Iris pigment epithelial cell (primary cell): ENCODE data around the gene AUTS2.

Experiments used
- DNase-seq: peaks from one replicate; pipeline ENCODE4 v3.0.0-alpha.2; 2011; ENCODE audit warnings: low read depth

AUTS2 gene

DNA sequence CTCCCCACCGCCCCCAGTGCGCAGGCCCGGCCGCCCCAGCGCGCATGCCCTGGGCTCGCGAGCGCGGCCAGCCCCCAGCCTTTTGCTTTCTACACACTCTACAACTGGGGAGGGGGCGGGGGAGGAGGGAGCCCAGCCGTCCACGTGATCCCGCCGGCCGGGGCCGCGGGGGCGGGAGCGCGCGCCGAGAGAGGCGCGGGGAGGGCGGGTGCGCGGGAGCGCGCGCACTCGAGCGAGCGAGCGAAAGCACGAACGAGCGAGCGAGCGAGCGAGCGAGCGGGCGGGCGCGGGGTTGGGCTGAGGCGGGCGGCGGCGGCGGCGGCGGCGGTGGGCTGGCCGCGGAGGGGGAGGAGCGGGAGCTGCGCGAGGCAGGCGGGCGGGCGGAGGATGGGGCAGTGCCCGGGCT, at the start of gene AUTS2:
Gene AUTS2, plus strand, starts transcription at position 395 of the 406 bp plus-strand sequence. CDS start 1,179 bp downstream, outside the sequence.
- DNase-seq = peak; percentile 69

DNA sequence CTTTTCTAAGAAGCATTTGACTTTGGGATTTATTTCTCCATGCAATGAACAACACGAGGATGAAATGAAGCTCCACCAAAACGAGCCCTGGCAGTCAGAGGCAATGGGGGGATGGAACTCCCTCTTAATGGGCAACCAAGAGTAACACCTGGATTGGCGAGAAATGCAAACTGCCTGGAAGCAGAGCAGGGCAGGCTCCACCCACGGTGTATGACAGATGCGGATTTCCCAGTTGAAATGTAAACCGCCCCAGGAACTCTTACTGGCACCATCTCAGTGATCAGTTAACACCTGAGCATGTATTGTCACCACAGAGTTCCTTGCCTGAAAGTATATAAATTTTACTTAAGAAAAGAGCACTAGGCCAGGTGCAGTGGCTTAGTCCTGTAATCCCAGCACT, 47.3 kb upstream of the AUTS2 start:
- no peak for DNase-seq

GRCh38 chr7:69553190-69553589, 45.1 kb upstream of the AUTS2 start:
- no peak for DNase-seq

DNA sequence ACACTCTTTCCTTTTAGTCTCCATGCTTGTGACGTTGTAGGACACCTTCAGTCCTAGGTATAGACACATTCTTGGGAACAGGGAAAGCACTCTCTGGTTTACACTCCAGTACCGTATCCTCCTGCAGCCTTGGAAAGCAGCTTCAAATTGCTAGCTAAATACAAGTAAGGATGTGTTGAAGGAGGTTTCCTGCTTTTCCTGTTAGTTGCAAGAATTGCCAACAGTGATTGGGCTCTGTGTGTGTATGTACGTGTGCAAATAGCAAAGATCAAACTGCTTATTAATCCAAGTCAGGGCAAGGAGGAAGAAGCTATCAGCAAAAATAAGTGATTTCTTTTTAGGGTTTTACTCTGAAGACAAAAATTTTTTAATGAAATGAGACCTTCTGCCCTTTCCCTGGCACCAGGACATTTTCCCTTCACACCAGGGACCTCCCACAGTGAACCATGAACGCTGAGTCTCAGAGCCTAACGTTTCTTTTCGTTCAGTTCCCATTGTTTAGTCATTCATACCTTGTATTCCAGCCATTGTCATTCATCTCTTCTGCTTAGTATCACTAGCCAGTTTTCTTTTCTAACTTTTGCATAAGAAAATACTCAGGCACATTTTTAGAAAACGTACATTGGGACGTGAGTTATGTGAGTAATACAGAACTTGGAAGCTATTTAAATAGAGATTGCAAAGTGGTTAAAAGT, 36.9 kb upstream of the AUTS2 start:
- DNase-seq = no peak

GRCh38 chr7:69564454-69565417, 33.5 kb upstream of the AUTS2 start:
- DNase-seq = peak; percentile 22

DNA sequence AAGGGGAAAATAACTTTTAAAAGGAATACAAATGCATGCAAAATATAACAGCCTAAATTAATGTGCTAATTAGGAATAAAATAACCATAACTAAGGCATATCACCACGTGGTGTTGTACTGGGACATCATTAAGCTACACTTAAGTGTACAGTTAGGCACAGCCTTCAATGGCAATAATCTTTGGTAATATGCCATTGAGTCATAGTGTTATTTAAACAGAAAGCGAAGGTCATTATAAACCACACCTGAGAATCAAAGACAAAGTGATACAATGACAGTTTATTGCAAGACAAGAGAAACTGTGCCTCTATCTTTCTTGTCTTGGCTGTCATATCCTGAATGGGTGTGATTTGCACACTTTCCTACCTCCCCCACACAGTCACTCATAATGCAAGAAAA, 30.5 kb upstream of the AUTS2 start:
- no peak for DNase-seq

DNA sequence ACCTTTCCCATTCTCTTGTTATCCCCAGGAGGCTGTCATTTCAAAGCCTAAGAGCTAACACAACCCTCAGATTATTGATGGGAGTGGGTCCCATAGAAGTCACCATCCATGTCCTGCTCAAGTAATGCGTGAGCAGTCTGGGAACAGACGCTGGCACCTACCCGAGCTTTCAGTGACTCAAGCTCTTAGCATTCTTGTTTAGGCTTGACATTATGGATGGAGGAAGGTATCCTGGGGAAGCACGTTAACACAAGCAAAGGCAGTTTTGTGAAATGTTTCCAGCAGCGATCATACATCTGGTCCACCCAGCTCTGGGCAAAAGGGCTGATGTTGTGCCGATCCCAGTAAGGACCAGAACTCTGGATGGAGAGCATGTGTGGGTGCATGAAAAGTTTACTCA, 30.0 kb upstream of the AUTS2 start:
- DNase-seq = no peak

- no peak for DNase-seq
Observed at GRCh38 chr7:69575651-69576050, 22.6 kb upstream of the AUTS2 start.

DNA sequence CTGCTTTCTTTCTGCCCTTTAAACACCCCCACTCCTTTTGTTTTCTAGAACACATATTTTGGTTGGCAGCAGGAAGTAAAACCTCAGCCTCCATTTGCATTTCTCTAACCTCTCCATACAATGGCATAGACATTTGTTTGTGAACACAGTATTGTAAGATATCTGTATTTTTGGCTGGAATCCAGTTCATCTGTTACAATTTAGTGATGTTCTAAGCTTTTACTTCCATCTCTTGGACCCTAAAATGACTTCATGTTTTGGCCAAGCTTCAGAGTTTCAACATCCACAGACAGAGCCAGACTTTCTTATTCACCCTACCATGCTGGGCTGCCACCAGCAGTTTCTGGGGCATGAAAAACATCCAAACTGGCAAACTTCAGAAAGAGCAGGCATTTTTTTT, 21.1 kb upstream of the AUTS2 start:
- DNase-seq = no peak

GRCh38 chr7:69585169-69585568, 13.1 kb upstream of the AUTS2 start:
- DNase-seq = no peak

- DNase-seq = no peak
Observed at GRCh38 chr7:69586321-69586720, 12.0 kb upstream of the AUTS2 start.

- no peak for DNase-seq
Observed at GRCh38 chr7:69588773-69589172, 9.5 kb upstream of the AUTS2 start.

- DNase-seq = no peak
Observed at GRCh38 chr7:69591805-69592204, 6.5 kb upstream of the AUTS2 start.

DNA sequence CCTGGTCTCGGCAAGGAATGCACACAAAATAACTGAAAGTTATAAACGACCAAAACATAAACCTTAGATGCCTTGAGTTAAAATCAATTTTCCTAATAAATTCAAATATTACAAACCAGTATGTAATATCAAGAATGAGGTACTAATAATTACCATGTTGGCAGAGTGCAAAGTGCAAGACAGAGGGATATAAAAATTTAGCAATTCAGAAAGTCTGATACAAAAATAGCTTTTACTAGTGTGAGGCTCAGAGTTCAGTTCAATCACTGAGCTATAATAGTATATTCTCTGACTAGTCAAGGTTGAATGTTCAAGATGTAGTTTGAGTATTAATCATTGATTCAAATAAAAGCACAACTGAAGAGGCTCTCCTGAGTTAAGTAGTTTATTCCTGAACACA, 4.8 kb upstream of the AUTS2 start:
- no peak for DNase-seq

GRCh38 chr7:69595415-69595814, 2.9 kb upstream of the AUTS2 start:
- no peak for DNase-seq

DNA sequence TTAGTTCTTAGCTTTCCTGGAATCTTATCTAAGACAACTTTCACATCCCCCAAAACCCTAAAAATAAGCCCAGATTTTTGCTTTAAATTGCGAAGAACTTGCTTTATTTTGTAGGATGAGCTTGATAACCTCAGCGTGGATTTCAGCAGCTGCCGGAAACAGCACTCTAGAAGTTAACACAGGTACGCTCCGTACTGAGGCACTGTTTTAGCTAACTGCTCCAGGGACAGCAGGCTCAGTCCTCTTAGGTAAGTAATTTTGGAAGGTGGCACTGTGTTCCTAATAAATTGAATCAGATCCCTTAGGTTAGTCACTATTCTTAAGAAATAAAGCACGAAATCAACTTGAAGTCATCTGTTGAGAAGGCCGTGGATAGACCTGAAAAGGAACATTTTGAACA, 2.2 kb upstream of the AUTS2 start:
- no peak for DNase-seq

- peak; percentile 1 for DNase-seq
Observed at GRCh38 chr7:69596723-69597277, 1.5 kb upstream of the AUTS2 start.

DNA sequence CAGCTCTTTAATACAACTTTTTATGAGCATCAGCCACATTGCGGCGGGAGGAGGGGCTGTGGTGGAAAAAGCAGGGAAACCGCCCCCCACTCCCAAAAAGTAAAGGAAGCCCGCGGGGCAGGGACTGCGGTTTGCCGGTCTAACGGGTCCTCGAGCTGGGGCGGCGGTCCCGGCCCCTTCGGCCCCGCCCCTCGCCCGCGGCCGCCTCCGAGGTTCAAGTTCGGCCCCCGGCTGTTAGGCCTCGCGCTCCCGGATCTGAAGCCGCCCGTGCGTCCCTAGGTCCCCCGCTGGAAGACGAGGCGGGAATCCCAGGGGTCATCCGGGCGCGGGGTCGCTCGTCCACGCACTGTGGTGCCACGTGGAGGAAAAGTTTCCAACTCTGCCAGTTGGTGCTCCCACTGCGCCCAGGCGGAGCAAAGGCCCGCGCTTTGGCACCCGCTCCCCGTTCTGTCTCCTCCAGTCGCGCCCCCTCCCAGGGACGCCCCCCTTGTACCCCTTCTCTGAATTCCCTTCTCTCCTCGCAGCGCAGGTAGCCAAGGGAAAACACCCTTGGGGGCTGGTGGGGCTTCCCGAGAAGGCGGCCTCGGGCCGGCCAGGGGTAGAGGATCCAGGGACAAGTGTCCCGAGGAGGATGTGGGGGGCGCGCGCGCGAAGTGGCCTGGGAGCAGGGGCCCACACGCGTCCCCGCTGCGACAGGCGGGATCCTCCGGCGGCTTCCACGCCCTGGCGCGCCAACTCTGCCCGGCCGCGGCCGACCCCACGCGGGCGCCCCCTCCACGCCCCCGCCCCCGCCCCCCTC, 798 bp upstream of the AUTS2 start:
- DNase-seq = peak; percentile 4

- DNase-seq = no peak
Observed at GRCh38 chr7:69598487-69599285, 411 bp downstream of the AUTS2 start.

DNA sequence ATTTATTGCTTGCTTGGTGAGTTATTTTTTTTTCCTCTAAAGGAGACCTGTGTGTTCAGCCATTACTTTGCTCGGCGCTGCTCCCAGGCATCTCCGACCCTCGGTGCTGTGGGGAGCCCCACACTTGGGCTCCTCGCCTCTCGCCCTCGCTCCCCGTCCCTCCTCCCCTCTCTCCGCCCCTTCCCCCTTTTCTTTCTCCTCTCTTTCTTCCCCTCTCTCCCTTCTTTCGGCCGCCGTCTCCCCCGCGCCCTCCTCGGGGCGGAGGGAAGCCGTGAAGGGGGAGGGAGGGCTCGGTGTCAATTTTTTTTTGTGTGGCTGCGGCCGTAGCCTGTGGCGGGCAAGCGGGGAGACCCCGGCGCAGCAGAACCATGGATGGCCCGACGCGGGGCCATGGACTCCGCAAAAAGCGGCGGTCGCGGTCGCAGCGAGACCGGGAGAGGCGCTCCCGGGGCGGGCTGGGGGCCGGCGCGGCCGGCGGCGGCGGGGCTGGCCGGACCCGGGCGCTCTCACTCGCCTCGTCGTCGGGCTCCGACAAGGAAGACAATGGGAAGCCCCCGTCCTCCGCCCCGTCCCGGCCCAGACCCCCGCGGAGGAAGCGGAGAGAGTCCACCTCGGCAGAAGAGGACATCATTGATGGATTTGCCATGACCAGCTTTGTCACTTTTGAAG, 1.1 kb downstream of the AUTS2 start:
- no peak for DNase-seq
